HG03280 (cell line): ENCODE measurements around the gene ARHGEF7.

Experiments
- ATAC-seq: cut with Tn5 transposase; IDR thresholded peaks from one replicate; pipeline ENCODE4 v1.9.1; 2021; ENCODE audit warnings: mild to moderate bottlenecking, moderate library complexity; ENCODE audit not compliant: unreplicated experiment

The ARHGEF7 gene

DNA sequence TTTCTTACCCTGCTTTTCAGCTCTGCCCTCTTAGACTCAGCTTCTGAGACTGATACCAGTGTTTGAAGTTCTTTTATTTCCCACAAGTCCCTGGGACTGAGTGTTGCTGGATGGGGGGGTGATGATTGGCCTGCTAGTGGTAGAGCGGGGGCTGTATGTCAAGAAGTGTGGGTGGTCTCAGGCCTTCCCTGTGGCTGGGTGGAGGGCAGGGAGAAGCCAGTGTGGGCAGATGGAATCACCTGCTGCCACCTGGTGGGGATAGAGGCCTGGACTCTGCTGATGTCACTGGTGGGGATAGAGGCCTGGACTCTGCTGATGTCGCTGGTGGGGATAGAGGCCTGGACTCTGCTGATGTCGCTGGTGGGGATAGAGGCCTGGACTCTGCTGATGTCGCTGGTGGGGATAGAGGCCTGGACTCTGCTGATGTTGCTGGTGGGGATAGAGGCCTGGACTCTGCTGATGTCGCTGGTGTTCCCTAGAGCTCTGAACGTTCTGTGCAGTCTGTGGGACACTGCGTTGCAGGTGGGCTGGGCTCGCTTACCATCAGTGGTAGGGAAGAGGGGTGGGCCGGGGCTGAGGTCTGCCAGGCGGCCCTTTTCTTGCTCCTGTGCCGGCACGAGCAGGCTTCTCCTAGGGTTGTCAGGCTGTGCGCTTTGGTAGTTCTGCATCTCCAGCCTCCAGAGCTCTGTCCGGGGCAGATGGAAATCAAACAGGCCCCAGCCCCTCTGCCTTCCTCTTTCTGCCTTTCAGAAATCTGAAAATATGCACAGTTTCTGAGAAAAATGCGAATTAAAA lies 101.3 kb downstream of the ARHGEF7 start:
- ATAC-seq = no peak

- ATAC-seq = no peak
Measured at GRCh38 chr13:111217641-111218040, 102.5 kb downstream of the ARHGEF7 start.

DNA sequence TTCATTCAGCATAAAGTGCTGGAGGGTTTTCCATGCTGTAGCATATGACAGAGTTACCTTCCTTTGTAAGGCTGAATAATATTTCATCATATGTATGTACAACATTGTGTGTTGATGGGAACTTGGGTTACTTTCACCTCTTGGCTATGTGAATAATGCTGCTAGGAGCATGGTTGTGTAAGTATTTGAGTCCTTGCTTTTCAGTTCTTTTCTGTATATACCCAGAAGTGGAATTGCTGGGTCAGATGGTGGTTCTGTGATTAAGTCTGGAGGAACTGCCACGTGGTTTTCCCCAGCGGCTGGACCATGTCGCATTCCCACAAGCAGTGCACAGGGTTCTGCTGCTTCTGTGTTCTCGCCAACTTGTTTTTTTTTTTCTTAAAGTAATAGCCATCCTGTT lies 104.2 kb downstream of the ARHGEF7 start:
- no peak for ATAC-seq

GRCh38 chr13:111219950-111220349 lies 104.8 kb downstream of the ARHGEF7 start:
- ATAC-seq = no peak

DNA sequence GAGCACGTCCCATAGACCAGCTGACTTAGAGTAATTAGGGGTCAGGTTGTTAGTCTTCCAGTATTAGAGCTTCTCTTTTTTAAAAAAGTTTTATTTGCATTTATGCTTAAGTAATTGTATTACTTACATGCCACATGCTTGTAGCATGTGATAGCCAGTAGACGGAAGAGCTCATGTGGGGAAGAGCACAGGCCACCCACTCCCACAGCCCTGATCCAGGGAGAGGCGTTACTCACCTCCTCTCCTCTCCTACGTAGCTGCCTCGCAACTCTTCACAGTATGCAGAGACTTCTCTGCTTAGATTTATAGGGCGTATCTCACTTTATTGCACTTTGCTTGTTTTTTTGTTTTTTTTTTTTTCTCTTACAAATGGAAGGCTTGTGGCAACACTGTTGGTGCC lies 110.1 kb downstream of the ARHGEF7 start:
- ATAC-seq = no peak

- ATAC-seq = no peak
Measured at GRCh38 chr13:111225810-111226546, 110.9 kb downstream of the ARHGEF7 start.

- no peak for ATAC-seq
Measured at GRCh38 chr13:111227405-111227804, 112.3 kb downstream of the ARHGEF7 start.

- no peak for ATAC-seq
Measured at GRCh38 chr13:111228262-111229144, 113.4 kb downstream of the ARHGEF7 start.

- ATAC-seq = no peak
Measured at GRCh38 chr13:111230385-111230930, 115.3 kb downstream of the ARHGEF7 start.

DNA sequence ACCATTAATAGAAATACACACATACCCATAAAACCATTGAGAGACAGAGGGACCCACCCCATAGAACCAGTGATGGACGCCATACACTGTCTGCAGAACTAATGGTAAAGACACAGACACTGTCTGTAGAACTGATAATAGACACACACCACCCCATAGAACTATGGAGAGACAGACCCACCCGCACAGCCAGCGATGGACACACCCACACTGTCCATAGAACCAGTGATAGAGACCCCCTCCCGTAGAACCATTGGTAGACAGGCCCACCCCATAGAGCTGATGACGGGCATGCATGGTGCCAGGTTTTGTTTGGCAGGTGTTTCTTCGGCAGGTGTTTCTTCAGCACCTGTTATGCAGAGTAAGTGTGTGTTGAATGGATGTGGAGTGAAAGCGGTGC lies 117.1 kb downstream of the ARHGEF7 start:
- no peak for ATAC-seq

DNA sequence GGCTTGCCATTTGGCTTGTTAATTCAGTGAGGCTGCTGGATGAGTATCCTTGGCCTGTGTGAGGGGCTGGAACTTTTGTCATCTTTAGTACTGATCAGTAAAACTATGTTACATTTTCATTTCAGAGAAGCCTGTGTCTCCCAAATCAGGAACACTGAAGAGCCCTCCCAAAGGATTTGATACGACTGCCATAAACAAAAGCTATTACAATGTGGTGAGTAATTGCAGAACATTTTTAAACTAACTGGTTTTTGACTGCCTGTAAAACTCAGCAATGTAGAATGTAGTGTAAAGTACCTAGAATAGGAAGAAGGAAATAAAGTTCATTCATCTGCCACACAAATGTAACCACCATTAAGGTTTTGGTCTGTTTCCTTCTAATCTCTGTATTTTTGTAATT lies 118.0 kb downstream of the ARHGEF7 start:
- ATAC-seq = no peak

DNA sequence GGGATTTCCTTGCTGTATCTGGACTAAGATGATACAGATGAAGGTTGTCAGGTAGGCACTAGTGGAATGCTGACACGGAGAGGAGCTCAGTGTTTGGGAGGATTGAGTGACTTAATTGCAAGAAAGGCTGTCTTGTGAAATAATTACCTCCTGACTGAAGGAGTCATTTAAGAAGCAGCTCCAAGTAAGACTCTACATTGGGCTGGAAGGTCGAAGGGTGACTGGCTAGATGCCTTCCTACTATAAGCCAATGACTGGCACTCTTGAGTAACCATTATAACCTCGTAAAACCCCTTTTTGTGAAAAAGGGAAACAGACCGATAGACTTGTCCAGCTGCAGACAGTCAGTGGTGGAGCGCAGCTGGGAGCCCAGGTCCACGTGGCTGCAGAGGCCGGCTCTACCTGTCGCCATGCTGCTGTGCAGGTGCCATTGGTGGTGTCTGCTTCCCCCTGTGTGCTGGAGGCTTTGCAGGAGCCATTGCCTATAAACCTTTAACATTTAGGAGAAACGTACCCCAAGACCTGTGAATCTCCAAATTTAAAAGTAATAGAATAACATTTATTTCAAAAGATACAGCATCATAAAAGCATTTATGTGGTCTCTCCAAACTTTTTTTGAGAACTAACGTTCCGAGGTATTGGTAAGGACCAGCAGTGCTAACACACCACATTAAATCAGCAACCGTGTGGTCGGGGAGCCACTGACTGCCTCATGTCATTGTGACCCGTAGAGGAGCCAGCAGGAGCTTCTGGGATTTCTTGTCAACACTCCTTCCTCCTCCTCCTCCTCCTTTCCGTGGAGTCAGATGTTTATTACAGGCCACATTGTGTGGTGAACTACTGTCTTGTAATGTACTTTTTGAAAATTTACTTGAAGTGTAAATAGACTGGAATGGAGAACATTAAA lies 124.9 kb downstream of the ARHGEF7 start:
- no peak for ATAC-seq

DNA sequence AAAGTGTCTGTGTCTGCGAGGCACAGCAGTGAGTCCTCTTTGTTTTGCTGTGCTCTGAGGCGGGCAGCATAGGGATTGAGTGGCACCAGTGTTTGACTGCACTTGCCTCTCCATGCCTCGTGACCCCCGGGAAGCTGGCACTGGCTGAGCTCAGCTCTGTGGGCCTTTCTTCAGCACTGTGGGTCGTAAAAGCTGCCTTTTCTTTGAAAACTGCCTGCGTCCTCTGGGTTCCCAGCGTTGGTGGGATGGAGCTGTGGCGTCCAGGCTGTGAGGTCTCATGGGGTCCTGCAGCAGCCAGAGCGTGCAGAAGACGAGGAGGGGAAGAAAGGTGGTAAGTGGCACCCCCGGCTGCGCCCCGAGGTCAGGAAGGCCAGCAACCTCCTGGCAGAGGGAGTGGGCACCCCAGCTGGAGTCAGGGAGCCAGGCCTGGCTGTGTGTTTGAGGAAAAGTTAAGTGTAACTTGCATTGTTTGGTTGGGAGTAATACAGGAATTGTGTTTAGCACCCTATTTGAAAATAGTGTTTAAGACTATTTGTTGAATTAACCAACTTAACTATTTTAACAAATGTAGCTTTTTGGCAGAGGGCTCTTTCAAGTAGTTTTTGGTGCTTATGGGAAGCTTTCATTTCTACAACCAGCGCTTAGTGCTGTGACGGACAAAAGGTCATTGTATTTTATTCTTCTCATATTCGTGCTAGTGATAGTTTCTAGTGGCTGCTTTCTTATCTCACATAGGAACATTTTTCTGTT lies 126.1 kb downstream of the ARHGEF7 start:
- no peak for ATAC-seq

DNA sequence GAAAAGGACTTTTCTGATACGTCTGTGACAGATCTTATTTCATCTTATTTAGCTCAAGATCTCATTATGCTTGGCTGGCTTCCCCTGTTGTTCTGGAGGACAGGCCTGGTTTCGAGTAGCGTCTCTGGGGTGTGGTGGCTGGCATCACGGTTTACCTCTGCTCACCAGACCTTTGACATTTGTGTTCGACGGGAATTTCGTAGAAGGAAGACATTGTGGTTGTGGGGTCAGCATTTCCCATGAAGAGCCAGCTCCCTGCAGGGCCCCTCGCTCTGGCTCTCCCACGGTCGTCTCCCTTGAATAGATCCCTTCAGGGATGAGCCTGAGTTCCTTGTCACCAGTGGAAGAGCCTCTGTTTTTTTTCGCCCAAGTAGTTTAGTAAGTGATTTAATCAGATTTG lies 126.8 kb downstream of the ARHGEF7 start:
- no peak for ATAC-seq

DNA sequence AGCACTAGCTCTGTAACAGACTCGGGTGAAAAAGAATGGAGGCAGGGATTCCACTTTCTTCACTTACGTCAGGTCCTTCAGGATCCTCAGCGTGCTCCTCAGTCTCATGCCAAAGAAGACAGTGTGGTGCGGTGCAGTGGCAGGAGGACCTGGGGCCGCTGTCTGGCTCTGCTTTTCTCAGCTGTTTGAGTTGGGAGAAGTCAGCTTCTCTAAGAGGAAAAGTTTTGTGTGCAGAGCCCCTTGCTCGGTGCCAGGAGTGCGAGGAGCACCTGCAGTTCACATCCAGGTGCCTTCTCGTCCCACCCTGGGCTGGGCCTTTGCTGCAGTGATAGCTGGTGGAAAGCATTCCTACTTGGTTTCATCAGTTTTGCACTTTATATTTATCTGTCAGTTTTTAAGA lies 127.5 kb downstream of the ARHGEF7 start:
- no peak for ATAC-seq

DNA sequence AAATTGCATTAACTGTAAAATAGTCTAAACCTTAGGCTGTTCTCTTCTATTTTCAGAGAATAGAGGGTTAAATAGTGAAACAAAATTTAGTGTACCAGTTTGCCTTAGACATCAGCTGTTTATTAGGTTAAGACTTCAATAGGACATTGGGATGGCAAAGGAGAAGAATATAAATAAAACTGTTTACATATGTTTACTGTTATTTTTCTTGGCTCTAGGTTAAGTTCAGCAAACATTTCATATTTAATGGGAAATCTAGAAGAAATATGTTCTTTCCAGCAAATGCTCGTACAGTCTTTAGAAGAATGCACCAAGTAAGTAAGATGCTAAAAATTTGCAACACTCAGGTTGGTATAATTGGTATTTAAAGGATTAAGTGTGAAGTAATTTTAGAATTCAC lies 128.9 kb downstream of the ARHGEF7 start:
- ATAC-seq = no peak

DNA sequence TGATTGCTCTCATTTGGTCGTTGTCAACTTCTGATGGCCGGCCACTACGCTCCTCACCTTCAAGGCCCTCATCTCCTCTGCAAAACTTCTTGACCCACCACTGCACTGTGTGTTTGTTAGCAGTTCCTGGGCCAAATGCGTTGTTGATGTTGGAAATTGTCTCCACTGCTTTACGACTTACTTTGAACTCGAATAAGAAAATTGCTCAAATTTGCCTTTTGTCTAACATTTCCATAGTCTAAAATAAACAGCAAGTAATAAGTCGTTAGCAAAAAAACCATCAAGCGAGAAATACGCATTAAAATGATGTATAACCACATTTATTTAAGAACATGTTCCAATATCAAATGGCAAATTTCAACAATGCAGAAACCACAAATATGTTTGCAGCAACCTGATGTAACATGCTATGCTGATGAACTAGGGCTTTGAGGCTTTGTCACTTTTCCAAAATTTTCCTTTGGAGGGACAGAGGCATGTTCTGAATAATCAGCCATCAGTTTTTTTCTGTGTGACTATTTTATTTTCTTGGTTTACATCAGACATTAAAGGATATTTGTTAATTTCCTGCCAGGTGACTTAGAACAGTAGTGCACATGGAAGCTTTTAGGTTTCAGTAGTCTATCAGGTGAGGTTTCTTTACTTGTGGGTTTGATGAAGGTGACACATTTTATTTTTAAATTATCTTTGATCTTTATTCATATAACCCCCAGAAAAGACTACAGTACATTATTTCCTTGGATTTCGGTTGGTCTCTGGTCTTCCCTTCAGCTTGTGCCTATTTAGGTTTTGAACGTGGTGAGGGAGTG lies 130.7 kb downstream of the ARHGEF7 start:
- no peak for ATAC-seq

DNA sequence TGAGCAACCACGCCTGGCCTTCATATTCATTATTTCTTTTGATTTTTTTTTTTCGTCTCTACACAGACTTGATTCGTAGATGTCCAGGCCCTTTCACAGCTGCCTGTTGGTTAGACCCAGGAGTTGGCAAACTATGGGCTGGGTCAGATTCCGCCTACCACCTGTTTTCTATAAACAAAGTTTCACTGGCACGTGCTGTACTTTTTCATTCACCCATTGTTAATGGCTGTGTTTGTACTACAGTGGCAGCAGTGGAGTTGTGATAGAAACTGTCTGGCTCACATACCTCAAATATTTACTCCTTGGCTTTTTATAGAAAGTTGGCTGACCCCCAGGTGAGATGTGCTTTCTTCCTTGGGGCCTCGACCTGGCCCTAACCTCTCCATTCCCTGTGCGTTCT lies 132.4 kb downstream of the ARHGEF7 start:
- no peak for ATAC-seq

DNA sequence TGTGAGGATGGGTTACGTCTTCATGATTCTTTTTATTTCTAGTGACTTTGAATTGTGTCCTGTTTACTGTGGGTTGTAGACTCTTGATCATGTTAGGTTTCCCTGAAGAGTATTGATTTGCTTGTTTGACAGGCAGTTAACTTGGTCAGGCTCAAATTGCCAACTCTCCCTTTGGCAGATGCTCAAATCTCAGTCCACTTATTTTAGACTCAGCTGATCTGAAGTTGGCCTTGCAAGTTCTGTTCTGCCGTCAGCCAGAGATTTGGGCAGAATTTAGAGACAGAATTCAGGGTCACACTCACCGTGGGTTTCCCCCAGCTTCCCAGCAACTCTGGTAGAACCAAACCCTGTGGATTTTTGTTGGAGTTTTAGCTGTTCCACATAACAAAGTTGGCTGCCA lies 133.7 kb downstream of the ARHGEF7 start:
- ATAC-seq = no peak
